HepG2 (cell line): Measurements from ENCODE around the gene CAPZB.

Experiments used
- POLR2A ChIP-seq, 2 experiments: IDR thresholded peaks; 2 replicates each; pipeline ENCODE4 v1.6.1; 2011; ENCODE audit warnings: low read depth in 2 of 2, low read length in 2 of 2, mild to moderate bottlenecking in 1 of 2, moderate library complexity in 1 of 2; ENCODE audit not compliant: insufficient read depth in 1 of 2
- POLR2AphosphoS2 ChIP-seq: IDR thresholded peaks from 2 replicates; pipeline ENCODE4 v1.6.1; 2011; ENCODE audit warnings: low read depth, low read length, improper control_type of control experiment
- ZMYM2 ChIP-seq: sonication (generic); formaldehyde crosslinking; IDR thresholded peaks from 2 replicates; pipeline ENCODE4 v1.8.0; 2022; ENCODE audit warnings: mild to moderate bottlenecking, missing genetic modification reagents
- ZNF232 ChIP-seq: sonication (generic); formaldehyde crosslinking; IDR thresholded peaks from 2 replicates; pipeline ENCODE4 v1.4.0; 2020; ENCODE audit warnings: missing genetic modification reagents, borderline replicate concordance
- TF ChIP-seq, protein P1 (sequence below), 2 experiments: sonication (generic) in 1 of 2; formaldehyde crosslinking in 1 of 2; IDR thresholded peaks; 2 replicates each; pipeline versions ENCODE4 v1.4.0 to v1.6.1; 2018 to 2020; ENCODE audit warnings: missing genetic modification reagents in 2 of 2, borderline replicate concordance in 1 of 2, low read depth in 1 of 2, mild to moderate bottlenecking in 1 of 2, missing biosample characterization in 1 of 2

DNA sequence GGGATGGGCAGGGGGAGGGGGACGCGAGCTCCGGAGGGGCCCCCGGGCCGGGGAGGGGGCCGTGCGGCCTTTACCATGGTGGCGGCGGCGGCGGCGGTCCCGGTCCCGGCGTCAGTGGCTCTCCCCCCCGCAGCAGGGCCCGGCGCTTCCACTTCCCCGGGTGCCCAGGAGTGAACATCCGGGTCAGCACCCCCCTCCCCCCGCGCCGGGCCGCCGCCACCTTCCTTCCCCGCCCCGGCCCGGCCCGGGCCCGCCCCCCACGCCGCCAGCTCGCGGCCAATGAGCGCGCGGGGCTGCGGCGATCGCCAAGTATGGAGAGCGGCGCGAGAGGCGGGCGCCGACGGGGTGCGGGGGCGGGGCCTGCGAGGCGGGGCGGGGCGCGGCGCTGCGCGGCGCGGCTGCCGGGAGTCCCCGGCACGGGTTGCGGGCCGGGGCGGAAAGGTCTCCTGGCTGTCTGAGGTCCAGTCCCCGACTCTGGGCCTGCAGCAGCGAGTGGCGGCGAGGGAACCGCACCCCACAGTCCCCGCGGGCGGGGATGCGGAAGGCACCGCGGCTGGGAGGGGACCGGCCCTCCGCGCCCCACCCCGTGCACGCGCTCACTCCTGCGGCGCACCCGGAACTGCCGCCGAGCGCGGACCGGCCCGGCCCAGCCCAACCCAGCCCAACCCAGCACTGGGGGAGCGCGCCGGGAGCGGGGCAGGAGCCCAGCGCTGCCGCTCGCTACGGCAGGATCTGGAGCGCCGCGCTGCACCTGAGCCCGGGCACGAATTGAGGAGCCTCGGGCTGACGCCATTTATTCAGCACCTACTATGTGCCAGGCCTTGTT is at the start of gene CAPZB:
- TF ChIP-seq ZNF232 (CRISPR knock-in tag), result 0 out of 2 replicates have a peak, but pooled peaks have one; percentile 60
- TF ChIP-seq, protein P1, sequence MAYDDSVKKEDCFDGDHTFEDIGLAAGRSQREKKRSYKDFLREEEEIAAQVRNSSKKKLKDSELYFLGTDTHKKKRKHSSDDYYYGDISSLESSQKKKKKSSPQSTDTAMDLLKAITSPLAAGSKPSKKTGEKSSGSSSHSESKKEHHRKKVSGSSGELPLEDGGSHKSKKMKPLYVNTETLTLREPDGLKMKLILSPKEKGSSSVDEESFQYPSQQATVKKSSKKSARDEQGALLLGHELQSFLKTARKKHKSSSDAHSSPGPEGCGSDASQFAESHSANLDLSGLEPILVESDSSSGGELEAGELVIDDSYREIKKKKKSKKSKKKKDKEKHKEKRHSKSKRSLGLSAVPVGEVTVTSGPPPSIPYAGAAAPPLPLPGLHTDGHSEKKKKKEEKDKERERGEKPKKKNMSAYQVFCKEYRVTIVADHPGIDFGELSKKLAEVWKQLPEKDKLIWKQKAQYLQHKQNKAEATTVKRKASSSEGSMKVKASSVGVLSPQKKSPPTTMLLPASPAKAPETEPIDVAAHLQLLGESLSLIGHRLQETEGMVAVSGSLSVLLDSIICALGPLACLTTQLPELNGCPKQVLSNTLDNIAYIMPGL (CRISPR knock-in tag; IDR thresholded peaks at IDR 0.05; ENCODE audit: borderline replicate concordance in 1 of 2, low read depth in 1 of 2), result peak; percentile 41 to 64; a peak in 2 of 4 replicates
- TF ChIP-seq POLR2A (IDR thresholded peaks at IDR 0.05; ENCODE audit: insufficient read depth in 1 of 2, low read depth in 2 of 2, low read length in 2 of 2), result peak; percentile 80 to 84
- TF ChIP-seq POLR2AphosphoS2, result no peak
- no peak for TF ChIP-seq ZMYM2
